ENCODE data around the gene ADAM33.

The ADAM33 gene

GRCh38 chr20:3667434-3668037, 14.3 kb downstream of the ADAM33 start:
- Mint-ChIP-seq H3K27ac (no peak overlapping the region), H3K9me3 (no peaks in the 10 kb centered on the region), H3K36me3 (no peaks in the 10 kb centered on the region), H3K27me3 (peaks cover 10% of the 10 kb centered on the region), H3K4me3 (no peak overlapping the region), H3K4me1 (peaks cover 15% of the 10 kb centered on the region)

DNA sequence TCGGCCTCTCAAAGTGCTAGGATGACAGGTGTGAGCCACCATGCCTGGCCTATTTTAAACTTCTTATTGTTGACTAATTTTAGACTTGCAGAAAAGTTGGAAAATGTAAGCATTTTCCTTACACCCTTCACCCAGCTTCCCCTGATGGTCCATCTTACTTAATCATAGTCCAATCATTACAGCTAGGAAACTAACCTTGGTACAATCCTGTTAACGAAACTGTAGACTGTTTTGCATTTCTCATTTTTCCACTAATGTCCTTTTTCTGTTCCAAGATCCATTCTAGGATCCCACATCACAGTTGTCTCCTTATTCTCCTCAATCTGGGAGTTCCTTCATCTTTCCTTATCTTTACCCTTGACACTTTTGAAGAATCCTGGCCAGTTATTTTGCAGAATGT, 18.0 kb downstream of the ADAM33 start:
- H3K4me3 Mint-ChIP-seq = no peak overlapping the region
- peaks cover 15% of the 10 kb centered on the region for H3K4me1 Mint-ChIP-seq
- peaks cover 16% of the 10 kb centered on the region for H3K27me3 Mint-ChIP-seq

DNA sequence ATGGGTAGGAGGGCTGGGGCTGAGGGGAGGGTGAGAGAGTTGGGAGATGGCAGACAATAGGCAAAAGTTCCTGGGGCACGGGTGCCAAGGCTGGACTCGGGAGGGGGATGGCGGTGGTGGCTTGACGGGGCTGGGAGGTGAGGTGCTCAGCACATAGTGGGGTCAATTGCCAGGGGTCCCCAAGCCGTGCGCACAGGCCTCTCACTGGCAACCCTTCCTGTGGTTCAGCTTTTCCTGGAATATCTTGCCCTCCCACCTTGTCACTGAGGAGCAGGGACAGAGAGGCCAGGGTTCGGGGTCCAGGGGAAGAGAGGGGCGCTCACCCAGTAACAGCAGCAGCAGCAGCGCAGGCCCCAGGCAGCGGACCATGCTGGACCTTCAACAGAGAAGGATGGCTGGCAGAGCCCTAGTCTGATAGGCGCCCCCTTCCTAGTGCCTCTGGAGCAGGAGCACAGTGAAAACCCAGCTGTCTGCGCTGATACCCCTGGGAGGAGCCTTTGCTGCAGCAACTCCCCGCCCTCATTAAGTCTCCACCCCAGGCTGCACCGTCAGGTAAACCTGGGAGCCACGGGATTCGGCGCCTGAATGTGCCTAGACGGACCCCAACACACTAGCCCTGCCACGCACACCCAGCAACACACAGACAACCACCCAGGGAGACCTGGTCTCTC, 18.6 kb downstream of the ADAM33 start, which contains the start of gene GFRA4:
GFRA4 (minus strand) TSS at position 369 of the 671 bp plus-strand sequence; CDS start at position 369, 0 bp downstream.
- Mint-ChIP-seq H3K4me1 (peaks cover 15% of the 10 kb centered on the region), H3K4me3 (no peak within 1 kb of the TSS), H3K36me3 (no peaks in the 10 kb centered on the region), H3K27me3 (peaks cover 19% of the 10 kb centered on the region), H3K9me3 (no peaks in the 10 kb centered on the region), H3K27ac (peak within 1 kb of the TSS; percentile 18)

More for the DNA sequence above, 18.0 kb downstream of the ADAM33 start:
- H3K9me3 Mint-ChIP-seq = no peaks in the 10 kb centered on the region
- no peaks in the 10 kb centered on the region for H3K36me3 Mint-ChIP-seq
- no peak overlapping the region for H3K27ac Mint-ChIP-seq

- H3K4me3 Mint-ChIP-seq = no peak overlapping the region
- H3K9me3 Mint-ChIP-seq = no peaks in the 10 kb centered on the region
- H3K36me3 Mint-ChIP-seq = no peaks in the 10 kb centered on the region
- H3K4me1 Mint-ChIP-seq = peaks cover 10% of the 10 kb centered on the region
- H3K27ac Mint-ChIP-seq = peak overlapping the region; percentile 18
- peaks cover 21% of the 10 kb centered on the region for H3K27me3 Mint-ChIP-seq
Measured at GRCh38 chr20:3661814-3662665, 19.8 kb downstream of the ADAM33 start.

- no peaks in the 10 kb centered on the region for H3K36me3 Mint-ChIP-seq
- peaks cover 6% of the 10 kb centered on the region for H3K4me1 Mint-ChIP-seq
- no peaks in the 10 kb centered on the region for H3K9me3 Mint-ChIP-seq
- no peak overlapping the region for H3K27ac Mint-ChIP-seq
- no peak overlapping the region for H3K4me3 Mint-ChIP-seq
- H3K27me3 Mint-ChIP-seq = peaks cover 21% of the 10 kb centered on the region
Measured at GRCh38 chr20:3661060-3661813, 20.6 kb downstream of the ADAM33 start.

- Mint-ChIP-seq H3K4me1 (no peaks in the 10 kb centered on the region), H3K4me3 (no peak overlapping the region), H3K27me3 (peaks cover 21% of the 10 kb centered on the region), H3K9me3 (no peaks in the 10 kb centered on the region), H3K36me3 (no peaks in the 10 kb centered on the region), H3K27ac (no peak overlapping the region)
Measured at GRCh38 chr20:3660262-3661059, 21.3 kb downstream of the ADAM33 start.

- H3K27me3 Mint-ChIP-seq = peaks cover 21% of the 10 kb centered on the region
- no peak overlapping the region for H3K27ac Mint-ChIP-seq
- H3K9me3 Mint-ChIP-seq = no peaks in the 10 kb centered on the region
- H3K4me3 Mint-ChIP-seq = no peak overlapping the region
- H3K36me3 Mint-ChIP-seq = no peaks in the 10 kb centered on the region
- H3K4me1 Mint-ChIP-seq = no peaks in the 10 kb centered on the region
Measured at GRCh38 chr20:3659492-3660261, 22.1 kb downstream of the ADAM33 start.

GRCh38 chr20:3658716-3659491, 22.9 kb downstream of the ADAM33 start:
- no peaks in the 10 kb centered on the region for H3K36me3 Mint-ChIP-seq
- no peak overlapping the region for H3K27ac Mint-ChIP-seq
- H3K4me1 Mint-ChIP-seq = no peaks in the 10 kb centered on the region
- H3K9me3 Mint-ChIP-seq = no peaks in the 10 kb centered on the region
- H3K27me3 Mint-ChIP-seq = peaks cover 21% of the 10 kb centered on the region
- no peak overlapping the region for H3K4me3 Mint-ChIP-seq

DNA sequence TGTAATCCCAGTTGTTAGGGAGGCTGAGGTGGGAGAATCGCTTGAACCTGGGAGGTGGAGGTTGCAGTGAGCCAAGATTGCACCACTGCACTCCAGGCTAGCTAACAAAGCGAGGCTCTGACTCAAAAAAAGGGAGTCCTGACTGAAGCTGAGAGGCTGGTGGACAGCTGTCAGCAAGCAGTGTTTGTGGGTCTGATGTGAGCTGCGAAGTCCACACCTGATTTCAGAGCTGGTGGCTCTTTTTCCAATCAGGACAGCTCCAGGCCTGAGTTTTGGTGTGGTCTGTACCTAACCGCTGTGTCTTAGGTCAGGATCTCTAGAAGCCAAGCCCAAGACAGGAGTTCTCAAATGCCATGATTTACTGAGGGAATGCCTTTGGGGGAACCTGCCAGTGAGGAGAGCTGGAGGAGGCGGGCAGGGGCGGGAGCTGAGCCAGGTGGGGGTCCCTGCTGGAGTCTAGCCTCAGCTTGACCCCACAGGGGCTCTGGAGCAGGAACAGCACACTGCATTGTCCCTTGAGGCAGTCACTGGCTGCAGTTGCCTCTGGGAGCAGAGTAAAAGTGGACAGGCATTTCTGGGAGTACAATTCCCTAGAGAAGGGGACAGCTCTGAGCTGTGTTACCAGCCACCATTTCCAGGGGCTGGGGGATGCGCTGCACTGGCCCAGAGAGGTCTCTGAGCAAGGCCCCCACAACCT, 23.6 kb downstream of the ADAM33 start:
- Mint-ChIP-seq H3K4me1 (no peaks in the 10 kb centered on the region), H3K4me3 (no peak overlapping the region), H3K27ac (no peak overlapping the region), H3K9me3 (no peaks in the 10 kb centered on the region), H3K36me3 (no peaks in the 10 kb centered on the region), H3K27me3 (peaks cover 21% of the 10 kb centered on the region)

DNA sequence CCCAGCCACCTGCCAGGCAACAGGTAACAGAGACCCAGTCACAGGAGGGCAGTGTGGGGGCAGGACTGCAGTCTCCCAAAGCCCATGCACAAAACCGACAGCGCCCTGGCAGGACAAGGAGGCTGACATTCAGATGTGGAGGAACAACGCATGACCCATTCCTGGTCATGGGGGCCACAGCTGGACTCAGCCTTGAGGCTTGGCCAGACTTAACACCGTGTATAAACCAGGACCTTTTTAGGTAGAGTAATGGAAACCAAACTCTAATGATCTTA, 26.7 kb downstream of the ADAM33 start:
- Mint-ChIP-seq H3K36me3 (peaks cover 9% of the 10 kb centered on the region), H3K4me3 (no peak overlapping the region), H3K27ac (no peak overlapping the region), H3K9me3 (no peaks in the 10 kb centered on the region), H3K27me3 (peaks cover 13% of the 10 kb centered on the region), H3K4me1 (no peaks in the 10 kb centered on the region)

- peaks cover 10% of the 10 kb centered on the region for H3K27me3 Mint-ChIP-seq
- H3K4me3 Mint-ChIP-seq = no peak overlapping the region
- no peak overlapping the region for H3K27ac Mint-ChIP-seq
- H3K4me1 Mint-ChIP-seq = no peaks in the 10 kb centered on the region
- peaks cover 9% of the 10 kb centered on the region for H3K36me3 Mint-ChIP-seq
- H3K9me3 Mint-ChIP-seq = no peaks in the 10 kb centered on the region
Measured at GRCh38 chr20:3654326-3655130, 27.3 kb downstream of the ADAM33 start.

GRCh38 chr20:3653921-3654320, 27.9 kb downstream of the ADAM33 start:
- peaks cover 5% of the 10 kb centered on the region for H3K27me3 Mint-ChIP-seq
- no peak overlapping the region for H3K27ac Mint-ChIP-seq
- H3K4me3 Mint-ChIP-seq = no peak overlapping the region
- H3K36me3 Mint-ChIP-seq = peaks cover 9% of the 10 kb centered on the region
- no peaks in the 10 kb centered on the region for H3K9me3 Mint-ChIP-seq
- H3K4me1 Mint-ChIP-seq = no peaks in the 10 kb centered on the region
